DMS 273 treated with DMSO at 0.1 percent for 48 hours (cell line): ENCODE data around the gene LTBP2.
A peak's percentile ranks its signal among the peaks of the same experiment; 100 is the strongest.

Experiments used
- DNase-seq: peaks from one replicate; lab custom pipeline; 2025; lab: John Stamatoyannopoulos, UW

The LTBP2 gene

DNA sequence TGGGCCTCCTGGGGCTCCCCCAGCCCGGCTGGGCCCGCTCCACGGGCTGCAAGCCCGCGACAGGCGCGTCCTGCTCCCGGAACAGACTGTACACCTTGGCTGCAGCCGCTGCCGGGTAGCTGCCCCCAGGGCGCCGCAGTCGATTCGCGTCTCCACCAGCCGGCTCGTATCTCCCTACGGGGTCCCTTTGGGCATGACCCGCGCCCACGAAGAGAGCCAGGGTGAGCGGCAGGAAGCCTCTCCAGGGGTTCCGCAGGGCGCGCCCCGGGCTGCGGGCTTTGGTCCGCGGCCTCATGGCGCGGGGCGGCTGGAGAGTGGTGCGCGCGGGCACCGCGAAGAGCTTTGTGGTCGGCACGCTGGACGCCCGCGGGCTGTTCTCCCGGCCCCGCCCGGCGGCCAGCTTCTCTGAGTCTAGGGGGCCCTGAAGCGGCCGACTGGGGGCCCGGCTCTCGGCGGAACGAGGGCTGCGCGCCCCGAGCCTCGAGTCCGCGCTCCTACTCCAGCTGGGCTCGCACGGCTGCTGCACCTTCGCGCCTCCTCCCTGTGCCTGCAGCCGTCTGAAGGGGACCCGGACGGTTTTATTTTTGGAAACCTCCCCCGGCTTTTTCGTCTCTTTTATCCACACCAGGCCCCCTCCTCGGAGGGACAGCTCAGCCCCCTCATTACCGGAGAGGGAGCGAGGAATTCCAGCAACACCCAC, at the start of gene LTBP2:
Gene LTBP2 (minus strand): TSS at position 588 of the 700 bp plus-strand sequence. CDS start 293 bp downstream, at position 295.
- DNase-seq = no peak

DNA sequence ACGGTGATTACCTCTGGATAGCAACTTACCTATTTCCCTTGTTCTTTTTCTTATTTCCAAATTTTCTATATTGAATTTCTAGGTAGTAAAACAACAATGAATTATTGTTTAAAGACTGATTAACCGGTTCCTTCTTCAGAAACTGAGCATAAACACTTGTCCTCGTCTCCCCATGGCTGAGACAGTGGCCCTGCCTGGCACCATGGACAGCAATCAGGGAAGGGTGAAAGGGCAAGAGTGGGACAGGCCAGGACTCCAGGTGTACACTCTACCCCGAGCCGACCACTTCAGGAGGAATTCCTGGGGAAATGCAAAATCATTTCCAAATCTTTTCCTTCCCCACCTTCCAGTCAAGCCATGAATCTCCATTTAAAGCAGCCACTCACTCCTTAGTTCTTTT, 48.8 kb upstream of the LTBP2 start:
- no peak for DNase-seq

DNA sequence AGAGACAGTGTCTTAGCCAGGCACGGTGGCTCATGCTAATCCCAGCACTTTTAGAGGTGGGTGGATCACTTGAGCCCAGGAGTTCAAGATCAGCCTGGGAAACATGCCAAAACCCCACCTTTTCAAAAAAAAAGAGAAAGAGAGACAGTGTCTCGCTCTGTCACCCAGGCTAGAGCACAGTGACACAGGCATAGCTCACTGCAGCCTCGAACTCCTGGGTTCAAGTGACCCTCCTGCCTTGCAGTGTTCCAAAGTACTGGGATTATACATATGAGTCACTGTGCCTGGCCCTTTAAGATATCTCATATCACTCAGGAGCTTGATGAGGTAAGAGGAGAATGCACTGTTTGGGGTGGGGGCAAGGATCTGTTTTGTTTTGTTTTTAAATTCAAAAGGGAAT, 48.1 kb upstream of the LTBP2 start:
- no peak for DNase-seq

DNA sequence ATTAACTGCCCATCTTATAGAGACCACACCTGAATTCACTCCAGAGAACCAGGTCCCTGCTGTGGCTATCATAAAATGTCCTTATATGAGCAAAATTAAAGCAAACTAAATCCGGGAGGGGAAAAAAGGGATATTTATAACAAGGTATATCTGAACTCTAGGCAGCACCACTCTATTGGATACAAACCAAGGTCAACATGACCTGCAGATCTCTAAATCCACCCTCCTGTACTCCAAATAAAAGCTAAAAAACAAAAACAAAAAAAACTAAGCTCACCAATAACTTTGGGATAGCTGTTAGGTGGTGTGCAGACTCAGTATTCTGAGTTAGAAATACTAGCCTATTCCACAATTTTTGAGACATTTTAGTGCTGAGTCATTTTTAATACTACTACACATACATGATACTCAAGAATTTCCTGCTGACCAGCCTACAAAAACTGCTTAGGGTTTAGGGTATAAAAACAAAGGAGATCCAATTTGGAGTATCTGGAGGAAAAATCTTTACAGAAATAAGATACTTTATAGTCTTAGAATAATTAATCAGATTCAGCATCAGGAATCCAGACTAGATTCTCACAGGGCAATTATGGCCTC, 46.6 kb upstream of the LTBP2 start:
- DNase-seq = no peak

DNA sequence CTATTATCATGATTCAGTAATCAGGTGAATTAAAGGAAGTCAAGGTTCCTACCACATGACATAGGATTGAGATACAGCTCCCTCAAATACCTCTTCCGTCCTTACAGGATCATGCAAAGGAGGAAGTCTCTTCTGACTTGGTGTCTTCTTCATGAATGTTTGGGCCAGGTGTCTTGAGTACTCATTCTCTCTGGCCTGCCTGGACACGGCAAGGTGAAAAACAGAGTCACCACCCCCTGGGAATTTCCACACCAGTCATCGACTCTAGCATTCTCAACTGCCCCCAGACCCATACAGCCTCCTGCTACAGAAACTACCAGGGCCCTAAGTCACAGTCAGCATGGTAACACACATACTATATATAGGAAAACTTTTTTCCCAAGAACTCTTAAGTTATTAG, 44.9 kb upstream of the LTBP2 start:
- DNase-seq = no peak

DNA sequence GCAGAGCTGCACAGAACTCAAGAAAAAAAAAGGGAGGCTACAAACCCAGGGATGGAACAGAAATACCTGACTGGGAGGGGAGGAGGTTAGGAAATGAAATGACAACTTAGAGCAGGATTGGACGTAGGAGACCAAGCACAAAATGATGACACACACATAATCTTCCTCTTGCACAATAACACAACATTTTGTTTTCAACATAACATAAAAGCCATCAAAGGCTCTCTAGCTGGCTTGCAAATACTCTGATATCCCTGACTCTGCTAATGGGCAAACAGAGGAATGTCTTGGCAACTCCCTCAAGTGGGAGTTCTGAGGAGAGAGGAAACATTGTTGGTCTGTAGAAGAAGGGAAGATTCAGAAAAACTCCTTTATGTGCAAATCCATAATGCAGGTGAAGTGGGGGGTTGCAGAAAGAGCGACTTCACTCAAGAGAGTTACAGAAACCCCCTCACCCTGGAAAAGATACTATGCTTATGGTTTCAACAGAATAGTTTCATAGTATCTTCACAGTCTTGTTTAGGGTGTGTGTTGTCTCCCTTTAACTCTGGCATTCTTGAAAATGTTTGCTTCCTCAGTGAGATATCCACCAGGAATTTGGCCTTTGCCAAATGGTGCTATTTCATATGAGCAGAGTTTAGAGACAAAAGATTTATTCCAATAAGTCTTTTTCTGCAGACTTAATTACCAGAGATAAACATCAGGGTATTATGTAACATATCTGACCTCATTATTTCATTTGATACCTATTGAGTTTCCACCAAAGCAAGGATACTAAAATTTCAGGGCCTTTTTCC, 43.8 kb upstream of the LTBP2 start:
- no peak for DNase-seq

DNA sequence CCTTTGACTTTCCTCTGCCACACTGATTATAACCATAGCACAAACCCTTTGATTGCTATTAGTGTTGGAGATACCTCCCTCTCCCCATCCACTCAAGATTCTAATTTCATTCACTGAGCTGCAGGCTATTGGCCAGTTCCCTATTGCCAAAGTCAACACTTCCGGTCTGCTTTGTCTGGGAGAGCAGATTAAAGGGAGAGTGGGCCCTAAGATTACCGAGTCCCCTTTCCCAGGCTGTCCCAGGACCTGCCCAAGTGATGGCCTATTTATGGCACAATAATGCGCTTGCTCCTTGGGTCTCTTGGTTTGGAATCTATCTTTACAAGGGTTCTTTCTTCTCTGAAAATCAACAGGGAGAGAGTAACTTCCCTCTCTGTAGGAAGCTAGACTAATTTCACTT, 42.9 kb upstream of the LTBP2 start:
- no peak for DNase-seq

DNA sequence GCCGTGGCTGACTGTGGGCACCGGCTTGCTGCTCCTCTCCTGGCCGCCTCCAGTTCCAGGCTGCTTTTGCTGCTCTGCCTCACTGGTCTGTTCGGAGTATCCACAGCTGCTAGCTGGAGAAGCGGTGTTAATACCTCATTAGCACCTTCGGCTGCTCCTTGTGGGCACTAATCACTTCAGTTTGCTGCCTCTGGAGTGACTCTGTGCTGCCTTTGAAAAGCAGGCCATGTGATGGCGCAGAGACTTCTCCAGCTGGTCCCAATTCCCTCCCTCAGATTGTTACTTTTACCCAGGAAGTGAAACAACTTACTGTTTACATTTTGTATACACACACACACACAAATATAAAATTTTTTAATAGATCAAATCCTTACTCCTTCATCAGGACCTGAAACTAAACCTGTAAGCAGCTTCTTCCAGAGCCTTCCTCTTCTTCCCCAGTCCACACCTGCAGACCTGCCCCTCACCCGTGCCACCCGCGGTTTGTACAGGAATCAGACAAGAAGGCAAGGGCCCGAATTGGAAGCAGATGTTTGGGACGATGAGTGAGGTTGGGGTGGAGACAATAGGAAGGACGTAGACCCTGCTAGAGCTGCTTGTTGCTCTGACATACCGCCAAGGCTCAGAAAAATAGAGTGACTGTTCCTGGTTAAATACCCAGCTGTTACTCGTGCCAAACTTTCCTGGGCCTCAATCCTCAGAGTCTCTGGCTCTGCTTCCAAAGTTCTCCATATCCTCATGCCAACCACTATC, 41.5 kb upstream of the LTBP2 start:
- no peak for DNase-seq

DNA sequence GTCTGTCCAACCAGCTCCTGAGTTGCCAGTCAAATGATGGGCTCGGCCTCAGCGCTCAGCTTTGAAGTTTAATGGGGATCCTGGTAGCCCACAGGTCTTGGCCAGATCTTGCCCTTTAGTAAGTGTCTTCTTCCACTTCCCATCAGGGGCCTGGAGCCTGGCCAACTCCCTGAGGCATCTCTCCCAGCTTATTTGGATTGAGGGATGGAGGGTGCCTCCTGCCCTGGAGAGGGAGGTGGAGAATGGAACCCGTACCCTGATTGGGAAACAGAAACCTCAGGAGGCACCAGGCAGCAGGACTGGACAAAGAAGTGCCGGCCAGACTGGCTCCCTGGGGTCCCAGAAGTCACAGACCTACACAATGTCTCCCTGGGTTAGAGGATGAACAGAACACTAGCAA, 40.5 kb upstream of the LTBP2 start:
- DNase-seq = no peak

DNA sequence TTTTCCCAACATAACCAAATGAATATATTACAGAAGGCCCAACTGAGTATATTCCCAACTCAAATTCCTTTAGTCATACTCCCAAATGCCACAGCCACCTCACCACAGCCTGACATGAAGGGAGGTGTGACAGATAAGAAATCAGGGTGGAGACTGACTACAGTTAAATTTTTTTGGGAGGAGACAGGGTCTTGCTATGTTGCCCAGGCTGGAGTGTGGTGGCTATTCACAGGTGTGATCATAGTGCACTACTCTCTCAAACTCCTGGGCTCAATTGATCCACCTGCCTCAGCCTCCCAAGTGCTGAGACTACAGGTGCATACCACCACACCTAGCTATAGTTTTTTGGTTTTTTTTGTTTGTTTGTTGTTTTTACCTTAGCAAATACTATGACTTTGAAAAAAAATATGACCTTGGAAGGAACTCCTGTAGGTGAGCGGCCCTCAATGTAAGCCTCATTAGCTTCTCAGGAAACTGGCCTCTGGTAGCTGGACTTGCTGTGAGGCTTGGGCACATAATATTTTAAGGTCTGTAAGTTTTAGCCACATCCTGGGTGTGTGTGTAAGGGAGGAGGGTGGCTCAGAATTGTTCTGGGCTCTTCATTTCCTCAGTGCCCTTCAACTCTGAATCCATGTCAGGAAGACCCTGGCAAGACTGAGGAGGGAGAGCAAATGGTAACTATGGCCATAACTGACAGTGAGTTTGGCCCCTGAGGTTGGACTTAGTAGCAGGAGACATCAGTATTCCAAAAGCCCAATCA, 39.1 kb upstream of the LTBP2 start:
- no peak for DNase-seq

DNA sequence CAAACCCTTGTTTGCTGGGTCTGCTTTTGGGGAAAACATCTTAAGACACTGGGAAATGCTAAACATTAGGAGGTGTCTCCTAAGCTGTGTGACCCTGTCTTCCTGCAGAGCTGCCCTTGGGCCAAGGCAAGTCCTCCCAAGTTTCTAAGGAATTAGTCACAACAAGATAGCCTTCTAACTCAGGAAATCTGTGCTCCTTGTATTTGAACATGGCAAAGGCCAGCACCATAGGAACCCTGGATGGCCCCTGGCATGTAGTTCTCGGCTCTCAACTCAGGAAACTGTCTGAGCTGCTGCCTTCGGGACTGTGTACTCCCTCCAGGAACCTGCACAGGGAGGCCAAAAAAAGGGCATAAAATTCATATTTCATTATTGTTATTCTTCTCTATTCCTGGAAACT, 37.6 kb upstream of the LTBP2 start:
- DNase-seq = no peak

DNA sequence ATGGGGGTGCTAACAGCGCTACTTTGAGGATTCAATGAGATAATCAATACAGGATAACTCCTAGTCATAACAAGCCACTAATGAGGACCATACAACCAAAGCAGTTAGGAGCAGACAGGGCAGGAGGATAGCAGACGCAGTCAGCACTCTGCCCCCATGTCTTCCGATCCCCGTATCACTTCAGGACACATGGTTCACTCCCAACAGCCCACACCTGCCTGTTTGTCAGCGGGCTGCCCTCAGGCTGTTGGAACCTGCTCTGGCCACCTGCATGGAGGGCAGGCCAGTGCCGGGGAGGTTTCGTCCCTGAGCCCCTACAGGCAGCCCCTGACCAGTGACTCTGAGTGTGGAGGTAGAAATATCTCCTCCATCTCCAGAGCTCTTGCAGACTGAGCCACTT, 37.1 kb upstream of the LTBP2 start:
- DNase-seq = no peak

DNA sequence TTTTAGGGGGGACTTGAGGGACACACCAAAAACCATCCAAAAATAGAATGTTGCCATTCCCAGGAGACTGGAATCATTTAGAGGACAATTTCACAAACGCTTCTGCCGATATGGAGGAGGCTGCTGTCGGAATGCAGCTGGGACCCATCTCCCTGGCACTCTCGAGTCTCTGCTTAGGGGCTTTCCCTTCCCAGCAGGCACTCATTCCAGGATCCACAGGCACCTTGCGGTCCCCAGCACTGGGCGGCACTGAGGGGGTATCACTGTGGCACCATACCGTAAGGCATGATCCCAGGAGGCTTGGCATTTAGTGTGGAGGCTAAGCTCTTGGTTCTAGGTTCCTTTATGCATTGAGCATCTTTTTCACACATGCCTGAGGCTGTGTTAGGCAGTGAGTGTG, 36.6 kb upstream of the LTBP2 start:
- DNase-seq = no peak

DNA sequence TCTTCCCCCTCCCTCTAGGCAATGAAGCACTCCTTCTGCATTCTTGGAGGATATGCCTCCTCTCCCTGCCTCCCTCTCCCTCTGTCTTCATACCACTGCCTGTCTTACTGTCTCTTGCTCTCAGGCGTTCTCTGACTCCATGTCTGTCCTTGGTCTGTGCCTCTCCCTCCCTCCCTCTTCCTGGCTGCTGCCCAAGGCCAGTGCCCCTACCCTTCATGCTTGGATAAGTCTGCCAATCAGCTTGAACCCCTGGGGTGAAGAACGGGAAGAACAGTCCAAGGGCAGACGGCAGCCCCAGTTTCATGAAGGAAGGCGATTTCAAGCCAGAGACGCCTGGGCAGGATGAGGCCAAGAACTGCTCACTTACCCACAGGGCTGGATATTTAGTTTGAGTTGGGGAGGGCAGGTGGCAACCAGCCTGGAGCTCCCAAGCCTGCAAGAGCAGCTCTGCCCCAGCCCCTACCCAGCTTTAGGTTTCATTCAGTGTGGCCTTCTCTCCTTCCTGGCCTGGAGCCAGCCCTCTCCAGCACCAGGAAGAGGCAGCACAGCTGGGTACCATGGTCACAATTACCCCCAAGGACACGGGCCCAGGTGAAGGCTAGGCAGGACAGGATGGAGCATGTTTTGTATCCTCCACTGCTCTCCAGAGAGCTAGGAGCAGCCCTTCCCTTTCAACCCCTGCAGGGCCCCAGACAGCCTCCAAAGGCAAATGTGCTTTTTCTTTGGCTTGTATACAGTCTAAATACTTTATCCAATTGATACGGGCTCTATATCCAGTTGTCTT, 35.8 kb upstream of the LTBP2 start:
- DNase-seq = peak; percentile 60

DNA sequence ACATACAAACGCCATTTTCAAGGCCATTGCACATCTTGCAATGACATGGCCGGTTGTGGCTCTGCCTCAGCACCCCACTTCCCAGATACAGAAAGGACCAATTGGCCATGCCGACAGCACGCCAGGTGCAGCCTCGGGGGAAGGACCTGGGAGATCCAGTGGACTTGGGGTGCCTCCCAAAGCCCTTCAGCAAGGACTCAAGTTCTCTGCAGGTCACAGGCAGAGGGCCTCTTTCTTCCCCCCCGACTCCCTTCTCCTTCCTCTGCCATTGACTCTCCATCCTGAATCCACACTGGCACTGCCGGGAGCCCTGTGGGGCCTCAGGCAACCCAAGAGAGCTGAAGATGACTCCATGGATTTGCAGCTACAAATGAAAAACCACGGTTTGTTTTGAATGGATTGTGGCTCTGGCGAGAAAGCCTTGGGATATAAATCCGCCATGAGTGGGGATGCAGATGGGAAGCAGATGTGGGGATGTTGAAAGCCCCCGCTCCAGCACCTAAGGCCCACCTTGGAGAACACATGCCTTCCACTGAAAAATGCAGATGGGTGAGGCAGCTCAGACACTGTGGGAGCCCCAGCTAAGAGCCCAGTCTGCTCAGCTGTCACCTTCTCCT, 35.1 kb upstream of the LTBP2 start:
- no peak for DNase-seq

DNA sequence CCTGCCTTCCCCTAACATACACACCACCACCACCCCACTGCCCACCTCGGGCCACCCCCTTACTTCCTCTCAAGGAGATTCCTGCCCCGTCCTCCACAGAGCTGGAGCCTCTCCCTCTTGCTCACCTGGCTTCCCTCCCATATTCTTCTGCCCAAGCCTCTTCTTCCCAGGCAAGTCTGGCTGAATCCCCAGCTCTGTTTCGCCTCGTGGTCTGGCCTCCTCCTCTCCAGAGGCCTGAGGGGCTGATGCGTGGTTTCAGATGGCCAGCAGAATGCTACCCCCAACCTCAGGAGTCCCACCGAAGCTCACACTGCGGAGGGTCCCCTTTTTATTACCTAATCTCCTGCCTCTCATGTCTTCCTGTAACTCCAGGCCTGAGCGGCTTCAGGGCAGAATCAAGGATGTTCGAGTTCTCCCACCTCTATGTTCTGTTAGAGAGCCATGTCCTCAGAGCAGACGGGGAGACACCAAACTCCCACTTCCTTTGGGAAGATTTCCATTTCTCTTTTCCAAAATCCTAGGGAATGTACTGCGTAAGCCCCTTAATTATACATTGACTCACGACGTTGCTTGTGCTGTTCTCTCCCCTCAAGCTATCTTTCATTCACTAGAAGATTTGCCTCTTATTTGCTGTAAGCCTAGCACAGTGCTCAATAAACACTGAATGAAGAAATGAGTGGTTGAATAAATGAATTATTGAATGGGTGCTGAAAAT, 33.9 kb upstream of the LTBP2 start:
- DNase-seq = no peak

DNA sequence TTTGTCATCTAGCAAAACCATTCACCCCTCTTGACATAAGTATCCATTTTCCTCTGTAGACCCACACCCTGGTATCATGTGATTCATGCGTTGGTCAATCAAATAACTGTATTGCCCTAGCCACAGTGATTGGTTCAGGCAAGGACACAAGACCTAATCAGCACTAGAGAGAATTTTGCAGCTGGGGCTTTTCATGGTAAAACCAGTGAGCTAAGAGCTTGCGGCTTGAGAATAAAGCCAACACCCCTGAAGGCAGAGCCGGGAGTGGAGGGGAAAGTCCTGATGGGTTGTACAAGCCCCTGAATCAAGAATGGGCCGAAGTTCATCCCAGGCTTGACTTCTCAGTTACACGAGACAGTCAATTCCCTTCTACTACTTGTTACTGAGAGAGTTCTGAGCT, 33.2 kb upstream of the LTBP2 start:
- no peak for DNase-seq

DNA sequence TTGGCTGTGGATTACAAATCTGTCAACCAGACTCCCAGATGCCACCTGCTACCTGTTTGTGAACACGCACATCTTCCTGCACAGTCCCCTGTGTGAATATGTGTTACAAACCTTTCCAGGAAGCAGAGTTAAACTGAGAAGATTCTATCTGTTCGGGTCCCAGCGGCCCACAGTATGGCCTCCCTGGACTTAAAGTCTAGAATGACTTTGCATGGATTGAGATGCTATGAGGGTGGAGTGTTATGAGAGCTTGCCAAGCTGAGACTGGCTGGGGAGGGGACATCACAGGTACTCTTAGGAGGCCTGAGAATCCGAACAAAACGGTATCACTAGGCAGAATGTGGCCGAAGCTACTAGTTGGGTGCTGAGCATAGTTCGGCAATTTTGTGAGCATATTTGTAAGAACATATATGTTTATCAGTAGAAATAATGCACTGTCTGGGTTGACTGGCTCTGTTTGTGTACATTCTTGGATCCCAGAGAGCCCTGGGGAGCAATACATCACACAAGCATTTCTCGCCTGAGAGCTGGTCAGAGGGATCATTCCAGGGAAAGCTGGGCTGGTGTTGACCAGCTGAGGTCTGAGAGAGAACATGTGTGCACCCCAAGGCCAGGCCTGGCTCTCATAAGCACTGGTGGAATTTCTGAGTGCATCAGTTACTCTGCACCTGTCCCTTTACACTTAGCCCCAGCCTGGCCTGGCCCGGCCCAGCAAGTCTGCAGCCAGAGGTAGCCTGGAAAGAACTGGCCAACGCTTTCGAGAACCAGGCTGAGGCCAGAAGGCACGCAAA, 29.8 kb upstream of the LTBP2 start:
- no peak for DNase-seq

DNA sequence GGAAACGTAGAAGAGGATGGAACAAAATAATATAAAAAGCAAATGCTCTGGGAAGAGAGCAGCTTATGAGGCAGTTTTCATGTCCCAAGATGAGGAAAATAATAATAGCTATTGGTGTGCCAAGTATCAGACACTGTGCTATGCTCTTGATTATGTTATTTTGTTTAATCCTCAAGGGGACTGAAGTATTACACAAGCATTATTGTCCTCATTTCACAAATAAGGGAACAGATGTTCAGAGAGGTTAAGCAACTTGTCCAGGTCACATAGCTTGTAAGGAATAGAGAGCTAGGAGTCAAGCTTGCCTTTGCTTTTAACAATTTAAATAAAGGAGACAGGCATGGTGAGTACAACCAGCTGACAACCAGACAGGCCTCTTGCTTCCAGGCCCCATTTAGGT, 26.9 kb upstream of the LTBP2 start:
- no peak for DNase-seq
